ENCODE results near the gene DNAH8. TPM values are rescaled to one million over a fixed set of nuclear protein-coding genes. Genes with fewer than 3 reads are reported as not detected.

The DNAH8 gene
- total RNA-seq, 1 donor from 2014 or later = 3.0 TPM

GRCh38 chr6:39055661-39056060, 340.6 kb downstream of the DNAH8 start:
- no peak for DNase-seq

DNA sequence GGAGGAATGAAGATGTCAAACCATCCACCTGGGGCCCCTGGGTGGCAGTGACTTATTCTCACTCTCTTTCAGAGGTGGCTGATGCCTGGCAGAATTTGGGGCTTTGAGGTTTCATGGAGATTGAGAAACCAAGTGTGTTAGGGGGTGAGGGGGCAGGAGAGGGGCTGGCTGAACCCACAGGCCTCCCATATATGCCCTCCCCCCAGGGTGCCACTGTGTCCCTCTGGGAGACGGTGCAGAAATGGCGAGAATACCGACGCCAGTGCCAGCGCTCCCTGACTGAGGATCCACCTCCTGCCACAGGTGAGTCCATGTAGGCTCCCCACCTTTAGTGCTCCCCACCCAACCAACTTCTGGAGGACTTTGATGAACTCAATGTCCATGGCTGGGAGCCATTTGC, 341.1 kb downstream of the DNAH8 start:
- DNase-seq = no peak

DNA sequence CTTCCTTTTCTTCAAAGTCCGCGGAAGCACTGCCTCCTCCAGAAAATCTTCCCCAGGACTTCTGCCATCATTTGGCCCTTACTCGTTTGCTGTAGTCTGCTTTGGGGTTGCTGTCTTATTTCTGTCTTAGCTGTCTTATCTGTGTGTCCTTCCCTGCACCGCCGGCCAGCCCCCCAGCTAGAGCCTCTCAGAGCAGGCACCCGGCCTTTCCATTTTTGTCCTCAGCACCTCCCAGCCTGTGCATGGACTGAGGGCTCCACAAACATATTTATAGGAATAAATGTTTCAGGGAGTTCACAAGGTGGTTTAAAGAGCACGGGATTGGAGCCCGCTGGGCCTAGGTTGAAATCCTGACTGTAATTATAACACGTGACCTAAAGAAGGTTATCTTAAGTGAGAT, 341.6 kb downstream of the DNAH8 start:
- DNase-seq = no peak

GRCh38 chr6:39057251-39058155, 342.4 kb downstream of the DNAH8 start:
- DNase-seq = no peak

- DNase-seq = no peak
These were observed 343.5 kb downstream of the DNAH8 start for GRCh38 chr6:39058471-39059147.

DNA sequence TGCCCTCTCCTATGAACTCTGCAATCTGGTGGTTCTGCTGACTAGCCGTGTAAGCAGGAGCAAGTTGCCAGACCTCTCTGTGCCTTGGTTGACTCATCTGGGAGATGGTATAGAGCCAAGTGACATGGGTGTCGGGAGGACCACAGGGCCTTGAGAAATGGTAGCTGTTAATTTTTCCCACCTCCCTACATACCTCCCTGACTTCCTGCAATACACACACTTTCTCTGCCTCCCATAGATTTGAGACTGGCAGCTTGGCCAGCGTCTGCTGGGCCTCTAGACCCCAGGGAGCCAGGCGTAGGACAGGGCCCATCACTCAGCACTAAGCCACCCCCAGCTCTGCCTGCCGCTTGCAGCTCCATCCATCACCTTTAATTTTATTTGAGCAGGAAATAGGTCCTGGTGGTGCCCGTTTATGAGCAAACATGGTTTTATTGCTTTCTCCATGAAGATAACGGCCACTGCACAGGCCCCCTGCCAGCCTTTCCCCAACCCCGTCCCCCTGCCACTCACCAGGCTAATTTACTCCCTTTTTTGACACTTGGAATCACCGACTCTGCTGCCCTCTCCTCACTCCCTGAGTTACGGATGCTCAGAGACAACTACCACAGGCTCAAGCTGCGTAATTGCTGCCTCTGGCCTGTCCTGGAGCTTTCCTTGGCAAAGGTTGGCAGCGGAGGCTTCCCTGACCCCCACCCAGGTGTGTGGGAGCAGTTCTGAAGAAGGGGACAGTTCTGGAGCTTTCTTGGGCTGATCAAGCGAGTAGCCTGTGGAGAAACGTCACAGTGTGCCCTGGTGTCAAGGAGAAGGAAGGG, 344.6 kb downstream of the DNAH8 start:
- no peak for DNase-seq

DNA sequence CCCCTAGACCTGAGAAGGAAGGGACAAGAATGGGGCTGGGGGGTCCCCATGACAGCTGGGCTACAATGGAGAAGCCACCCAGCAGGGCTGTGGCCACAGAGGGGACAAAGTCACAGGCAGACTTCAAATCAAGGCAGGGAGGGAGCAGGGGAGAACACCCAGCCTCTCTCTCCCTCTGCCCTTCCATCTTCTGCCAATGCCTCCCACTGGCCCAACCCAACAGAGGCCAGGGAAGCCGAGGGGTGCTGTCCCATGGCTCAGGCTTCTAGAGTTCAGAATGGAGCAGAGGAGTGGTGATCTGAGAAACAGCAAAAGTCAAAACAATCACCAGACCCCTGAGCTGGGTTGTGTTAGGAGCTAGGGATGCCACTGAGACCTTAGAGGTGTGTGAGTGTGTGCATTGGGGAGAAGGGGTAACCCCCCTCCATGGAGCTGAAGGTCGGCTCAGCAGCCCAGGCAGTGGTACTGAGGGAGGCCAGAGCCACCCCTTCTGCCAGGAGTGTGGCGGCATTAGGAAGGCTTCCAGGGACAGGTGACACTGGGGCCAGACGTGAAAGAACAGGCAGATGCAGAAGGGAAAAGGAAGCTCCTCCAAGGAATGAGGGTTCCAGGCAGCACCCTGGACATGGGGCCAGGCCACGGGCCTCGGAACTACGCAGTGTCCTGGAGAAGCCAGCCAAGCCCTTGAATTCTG, 345.5 kb downstream of the DNAH8 start:
- no peak for DNase-seq

DNA sequence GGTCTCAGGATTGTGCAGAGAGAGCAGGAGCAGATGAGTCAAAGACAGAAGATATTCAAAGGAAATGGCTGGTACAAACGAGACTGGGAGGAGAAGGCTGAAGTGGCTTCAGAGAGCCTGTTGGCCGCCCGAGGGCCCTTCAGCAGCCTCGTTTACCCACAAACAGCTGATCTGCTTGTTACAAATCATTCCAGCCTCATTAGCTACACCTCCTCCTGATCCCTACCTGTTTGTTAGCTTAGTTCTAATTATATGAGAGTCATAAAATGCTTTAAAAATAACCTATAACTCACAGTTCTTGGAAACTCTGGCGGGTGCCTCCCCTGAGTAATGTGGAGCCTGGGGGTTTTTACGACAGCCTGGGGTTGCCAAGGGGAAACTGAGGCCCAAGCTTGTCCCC, 346.1 kb downstream of the DNAH8 start:
- DNase-seq = no peak

GRCh38 chr6:39061588-39061987, 346.5 kb downstream of the DNAH8 start:
- DNase-seq = no peak

GRCh38 chr6:39062014-39062740, 347.1 kb downstream of the DNAH8 start:
- no peak for DNase-seq

GRCh38 chr6:39063526-39063925, 348.4 kb downstream of the DNAH8 start:
- no peak for DNase-seq

DNA sequence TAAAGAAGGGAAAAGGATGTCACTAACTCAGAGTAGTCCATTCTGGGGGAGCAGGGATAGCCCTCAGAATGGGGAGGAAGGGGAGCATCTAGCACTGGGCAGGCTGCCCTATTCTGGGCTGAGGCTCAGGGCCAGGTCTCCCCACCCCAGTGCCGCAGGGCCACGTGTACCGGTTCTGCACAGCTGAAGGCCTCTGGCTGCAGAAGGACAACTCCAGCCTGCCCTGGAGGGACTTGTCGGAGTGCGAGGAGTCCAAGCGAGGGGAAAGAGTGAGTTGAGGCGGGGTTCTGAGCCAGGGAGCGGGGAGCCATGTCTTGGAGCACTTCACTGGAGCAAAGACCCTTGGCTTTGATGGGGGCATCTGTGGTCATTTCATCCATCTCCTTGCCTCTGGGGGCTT, 350.4 kb downstream of the DNAH8 start:
- DNase-seq = no peak

DNA sequence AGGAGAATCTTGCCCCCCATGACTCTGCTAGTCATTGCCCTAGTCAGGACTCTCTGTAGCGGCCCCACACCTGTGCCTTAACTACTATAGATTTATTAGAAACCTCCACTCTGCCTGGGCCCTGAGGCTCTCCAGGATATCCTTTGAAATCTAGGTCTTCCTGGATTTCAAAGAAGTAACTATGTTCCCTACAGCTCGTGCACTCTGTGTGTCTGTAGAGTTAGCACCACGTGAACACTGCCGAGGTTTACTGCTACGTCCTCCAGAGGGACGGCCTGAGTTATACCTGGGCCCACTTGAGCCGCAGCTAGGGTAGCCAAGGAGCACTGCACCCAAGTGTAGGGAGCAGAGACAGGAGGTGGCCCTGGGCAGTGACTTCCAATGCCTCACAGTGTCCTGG, 353.3 kb downstream of the DNAH8 start:
- DNase-seq = no peak

GRCh38 chr6:39072830-39073229, 357.7 kb downstream of the DNAH8 start:
- no peak for DNase-seq

GRCh38 chr6:39073471-39074355, 358.6 kb downstream of the DNAH8 start:
- DNase-seq = no peak

DNA sequence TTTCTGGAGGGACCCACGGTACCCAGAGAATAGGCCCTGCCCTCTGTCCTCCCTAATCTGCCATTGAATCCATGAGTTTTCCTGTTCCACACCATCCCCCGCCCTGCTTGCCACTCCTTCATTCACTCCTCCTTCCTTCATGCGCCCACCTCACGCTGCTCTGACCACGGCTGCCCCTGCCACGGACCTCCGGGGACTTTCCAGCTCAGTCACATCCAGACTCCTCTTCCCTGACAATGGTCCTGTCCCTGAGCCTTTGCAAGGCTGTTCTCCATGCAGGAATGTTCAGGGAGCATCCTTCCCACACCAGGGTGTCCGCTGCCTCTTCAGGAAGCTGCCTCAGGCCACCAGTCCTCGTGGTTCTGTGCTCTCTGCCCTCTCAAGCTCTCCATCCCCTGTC, 359.4 kb downstream of the DNAH8 start:
- no peak for DNase-seq

GRCh38 chr6:39075010-39075686, 360.0 kb downstream of the DNAH8 start:
- DNase-seq = no peak

GRCh38 chr6:39075807-39076622, 360.9 kb downstream of the DNAH8 start:
- no peak for DNase-seq
